DOHH2 (cell line): ENCODE measurements around the gene ARID5B.

ENCODE experiments used
- H3F3A ChIP-seq: fragments of 200-600 bp; sonication (generic), shearing (Covaris generic); 2 replicates; pipeline ENCODE4 v1.6.0; 2016; ENCODE audit warnings: antibody characterized with exemption, mild to moderate bottlenecking; ENCODE audit not compliant: control insufficient read depth, insufficient read depth
- H3K27ac ChIP-seq: fragments of 200-600 bp; sonication (generic); 2 replicates; pipeline ENCODE4 v1.5.1; 2014; ENCODE audit warnings: low read depth, mild to moderate bottlenecking, low read length, moderate library complexity
- H3K27me3 ChIP-seq: fragments of 200-600 bp; sonication (generic); 2 replicates; pipeline ENCODE4 v1.6.1; 2014; ENCODE audit warnings: mild to moderate bottlenecking, low read length, mixed read lengths; ENCODE audit not compliant: control insufficient read depth
- H3K36me3 ChIP-seq: fragments of 200-600 bp; sonication (generic); 2 replicates; pipeline ENCODE4 v1.6.1; 2014; ENCODE audit warnings: mild to moderate bottlenecking, low read length, moderate library complexity, mixed read lengths; ENCODE audit not compliant: control insufficient read depth
- H3K4me1 ChIP-seq: fragments of 200-600 bp; sonication (generic); 2 replicates; pipeline ENCODE4 v1.6.1; 2014; ENCODE audit warnings: mild to moderate bottlenecking, low read length, mixed read lengths; ENCODE audit not compliant: control insufficient read depth
- H3K4me2 ChIP-seq: fragments of 200-600 bp; sonication (generic); 2 replicates; pipeline ENCODE4 v1.6.0; 2014; ENCODE audit warnings: mild to moderate bottlenecking, low read length, moderate library complexity
- H3K4me3 ChIP-seq: fragments of 200-600 bp; sonication (generic); 2 replicates; pipeline ENCODE4 v1.5.1; 2014; ENCODE audit warnings: mild to moderate bottlenecking, low read length, mixed read lengths
- H3K79me2 ChIP-seq: fragments of 200-600 bp; sonication (generic); 2 replicates; pipeline ENCODE4 v1.6.1; 2014; ENCODE audit warnings: mild to moderate bottlenecking, low read length, mixed read lengths; ENCODE audit not compliant: control insufficient read depth
- H3K9me2 ChIP-seq: fragments of 200-600 bp; sonication (generic); replicated peaks from 2 replicates; pipeline ENCODE4 v1.6.1; 2014; ENCODE audit warnings: mild to moderate bottlenecking, low read length, mixed read lengths; ENCODE audit not compliant: control insufficient read depth
- H3K9me3 ChIP-seq: fragments of 200-600 bp; sonication (generic); 2 replicates; pipeline ENCODE4 v1.6.1; 2014; ENCODE audit warnings: antibody characterized with exemption, low read length, mixed read lengths; ENCODE audit not compliant: control insufficient read depth, insufficient read depth
- H4K20me1 ChIP-seq: fragments of 200-600 bp; sonication (generic); 2 replicates; pipeline ENCODE4 v1.6.0; 2014; ENCODE audit warnings: low read depth, mild to moderate bottlenecking, antibody characterized with exemption, low read length, moderate library complexity; ENCODE audit not compliant: control insufficient read depth, insufficient read depth
- EZH2phosphoT487 ChIP-seq: fragments of 200-600 bp; sonication (generic); IDR thresholded peaks from 2 replicates; pipeline ENCODE4 v1.6.1; 2017; ENCODE audit warnings: borderline replicate concordance, mild to moderate bottlenecking, antibody characterized with exemption, low read length, moderate library complexity, mixed read lengths
- TF ChIP-seq, protein P1 (sequence below): fragments of 200-600 bp; sonication (generic); IDR thresholded peaks from one replicate; pipeline ENCODE4 v1.5.1; 2014; ENCODE audit warnings: antibody characterized with exemption, mild to moderate bottlenecking, low read depth, low read length; ENCODE audit not compliant: poor library complexity, severe bottlenecking

The ARID5B gene

DNA sequence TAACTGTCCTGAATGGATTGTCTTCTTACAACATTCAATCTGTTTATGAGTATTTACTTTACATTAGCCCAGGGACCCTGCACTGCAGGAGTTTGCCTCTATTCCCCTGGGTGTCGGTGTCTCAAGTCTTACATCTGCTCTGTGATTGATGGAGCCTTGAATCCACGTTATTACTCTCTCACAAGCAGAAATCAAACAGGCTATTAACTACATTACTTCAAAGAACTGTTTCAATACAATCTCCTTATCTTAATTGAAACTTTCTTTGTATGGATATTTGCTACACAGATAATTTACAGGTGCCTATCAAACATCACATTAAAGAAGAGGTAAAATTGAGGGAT lies 3.1 kb upstream of the ARID5B start:
- peaks cover 41% of the 10 kb centered on the region for H3F3A ChIP-seq
- TF ChIP-seq, protein P1, sequence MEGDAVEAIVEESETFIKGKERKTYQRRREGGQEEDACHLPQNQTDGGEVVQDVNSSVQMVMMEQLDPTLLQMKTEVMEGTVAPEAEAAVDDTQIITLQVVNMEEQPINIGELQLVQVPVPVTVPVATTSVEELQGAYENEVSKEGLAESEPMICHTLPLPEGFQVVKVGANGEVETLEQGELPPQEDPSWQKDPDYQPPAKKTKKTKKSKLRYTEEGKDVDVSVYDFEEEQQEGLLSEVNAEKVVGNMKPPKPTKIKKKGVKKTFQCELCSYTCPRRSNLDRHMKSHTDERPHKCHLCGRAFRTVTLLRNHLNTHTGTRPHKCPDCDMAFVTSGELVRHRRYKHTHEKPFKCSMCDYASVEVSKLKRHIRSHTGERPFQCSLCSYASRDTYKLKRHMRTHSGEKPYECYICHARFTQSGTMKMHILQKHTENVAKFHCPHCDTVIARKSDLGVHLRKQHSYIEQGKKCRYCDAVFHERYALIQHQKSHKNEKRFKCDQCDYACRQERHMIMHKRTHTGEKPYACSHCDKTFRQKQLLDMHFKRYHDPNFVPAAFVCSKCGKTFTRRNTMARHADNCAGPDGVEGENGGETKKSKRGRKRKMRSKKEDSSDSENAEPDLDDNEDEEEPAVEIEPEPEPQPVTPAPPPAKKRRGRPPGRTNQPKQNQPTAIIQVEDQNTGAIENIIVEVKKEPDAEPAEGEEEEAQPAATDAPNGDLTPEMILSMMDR = no peak
- no peak for TF ChIP-seq EZH2phosphoT487
- H3K4me1 ChIP-seq = peaks cover 40% of the 10 kb centered on the region
- no peaks in the 10 kb centered on the region for H3K27me3 ChIP-seq
- H3K36me3 ChIP-seq = peaks cover 12% of the 10 kb centered on the region
- H4K20me1 ChIP-seq = no peaks in the 10 kb centered on the region
- no peaks in the 10 kb centered on the region for H3K9me2 ChIP-seq
- H3K4me3 ChIP-seq = peak overlapping the region; percentile 93
- peak overlapping the region; percentile 99 for H3K27ac ChIP-seq
- H3K9me3 ChIP-seq = no peaks in the 10 kb centered on the region
- peak overlapping the region; percentile 96 for H3K4me2 ChIP-seq
- H3K79me2 ChIP-seq = peaks cover 20% of the 10 kb centered on the region

DNA sequence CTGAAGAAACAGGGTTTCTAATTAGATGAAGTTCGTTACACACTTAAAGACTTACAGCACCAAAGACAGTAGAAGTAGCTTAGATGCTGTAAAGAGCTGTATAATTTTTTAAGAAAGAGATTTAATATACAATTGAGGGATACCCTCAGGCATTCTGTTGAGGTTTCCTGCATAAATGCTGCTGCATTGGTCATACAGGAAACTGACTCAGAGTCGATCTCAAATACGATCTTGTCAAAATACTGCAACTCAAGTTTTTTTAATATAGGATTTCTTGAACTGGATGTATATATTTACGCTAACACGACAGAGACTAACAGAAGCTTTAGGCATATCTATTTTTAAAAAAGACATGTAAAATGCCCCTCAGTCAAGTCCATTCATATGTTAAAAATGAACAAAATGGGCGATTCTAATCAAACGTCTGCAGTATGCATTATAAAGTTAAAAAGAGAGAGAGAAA lies 2.4 kb upstream of the ARID5B start:
- Histone ChIP-seq H3K4me1 (peaks cover 42% of the 10 kb centered on the region), H3K9me3 (no peaks in the 10 kb centered on the region), H3K36me3 (peaks cover 12% of the 10 kb centered on the region), H3K79me2 (peaks cover 27% of the 10 kb centered on the region), H3K9me2 (no peaks in the 10 kb centered on the region), H3K4me2 (peak overlapping the region; percentile 96), H3F3A (peaks cover 44% of the 10 kb centered on the region), H3K27ac (peak overlapping the region; percentile 99), H3K4me3 (peak overlapping the region; percentile 93), H3K27me3 (no peaks in the 10 kb centered on the region), H4K20me1 (no peaks in the 10 kb centered on the region)
- TF ChIP-seq EZH2phosphoT487 = no peak
- TF ChIP-seq, protein P1 = no peak

GRCh38 chr10:61899663-61899996 lies 1.9 kb upstream of the ARID5B start:
- Histone ChIP-seq H3K9me3 (no peaks in the 10 kb centered on the region), H3K27me3 (no peaks in the 10 kb centered on the region), H3K27ac (peak overlapping the region; percentile 99), H3F3A (peaks cover 49% of the 10 kb centered on the region), H3K79me2 (peaks cover 32% of the 10 kb centered on the region), H3K4me2 (peak overlapping the region; percentile 96), H3K4me1 (peaks cover 48% of the 10 kb centered on the region), H4K20me1 (no peaks in the 10 kb centered on the region), H3K4me3 (peak overlapping the region; percentile 93), H3K9me2 (no peaks in the 10 kb centered on the region), H3K36me3 (peaks cover 12% of the 10 kb centered on the region)
- TF ChIP-seq, protein P1 = no peak
- TF ChIP-seq EZH2phosphoT487 = no peak
